HCT116 (cell line): ENCODE measurements around the gene NPLOC4. TPM values are rescaled to one million over a fixed set of nuclear protein-coding genes. Genes with fewer than 3 reads are reported as not detected.

ENCODE experiments used
- ATAC-seq: fragments of 200-7000 bp; cut with Tn5 transposase; 2 replicates; pipeline ENCODE4 v1.9.1; 2020; ENCODE audit warnings: mild to moderate bottlenecking, moderate library complexity
- BruUV-seq: library from RNA; stranded (reverse); fragments of 400-500 nt; replicated peaks from 2 replicates; lab custom pipeline; 2021; lab: Mats Ljungman, UMichigan
- CTCF ChIA-PET: fragments of 300-600 bp; sonication (Branson Sonifier 250); formaldehyde crosslinking; loops from one replicate; lab custom pipeline; 2021; ENCODE audit warnings: antibody characterized with exemption; lab: Charles Lee
- POLR2A ChIA-PET: fragments of 300-600, 350-600 bp; sonication (Branson Sonifier 250); formaldehyde crosslinking; loops from one replicate; lab custom pipeline; 2021; ENCODE audit warnings: antibody characterized with exemption; lab: Charles Lee
- RAD21 ChIA-PET, 2 experiments: fragments of 300-600 bp; sonication (Branson Sonifier 250); formaldehyde crosslinking; loops; one replicate each; lab custom pipeline; 2023; ENCODE audit warnings: low total read pairs in 2 of 2; ENCODE audit not compliant: uncharacterized antibody in 2 of 2, unreplicated experiment in 2 of 2, low non-redundant PET in 1 of 2; lab: Charles Lee
- DNase-seq: peaks from one replicate; pipeline ENCODE4 v3.0.0-alpha.2; 2010; ENCODE audit warnings: low read depth, low spot score
- H2AFZ ChIP-seq: fragments of 200-600 bp; shearing (Covaris generic), sonication (generic); 2 replicates; pipeline ENCODE4 v1.6.1; 2017; ENCODE audit warnings: low read depth, mixed run types, mixed read lengths, antibody characterized with exemption, low read length; ENCODE audit not compliant: poor library complexity, severe bottlenecking
- H3K27ac ChIP-seq: 2 replicates; pipeline ENCODE4 v1.5.1; 2012; ENCODE audit warnings: low read depth, low read length
- H3K27me3 ChIP-seq: fragments of 200-600 bp; sonication (generic); 2 replicates; pipeline ENCODE4 v1.6.1; 2016; ENCODE audit warnings: mixed run types, low read length, mixed read lengths; ENCODE audit not compliant: insufficient read depth
- H3K36me3 ChIP-seq, 2 experiments: fragments of 200-500 bp in 1 of 2; fragments of 200-600 bp in 1 of 2; sonication (Bioruptor generic) in 1 of 2; sonication (generic) in 1 of 2; 2 replicates each; pipeline versions ENCODE4 v1.5.1 to v1.6.1; 2014 to 2016; ENCODE audit warnings: low read length in 2 of 2, inconsistent platforms in 1 of 2, mixed read lengths in 1 of 2, mixed run types in 1 of 2; ENCODE audit not compliant: insufficient read depth in 2 of 2, control insufficient read depth in 1 of 2
- H3K4me1 ChIP-seq, 2 experiments: fragments of 200-600 bp in 1 of 2; sonication (generic) in 1 of 2; 2 replicates each; pipeline versions ENCODE4 v1.5.1 to v1.6.1; 2012 to 2017; ENCODE audit warnings: low read length in 2 of 2, inconsistent platforms in 1 of 2, mild to moderate bottlenecking in 1 of 2, mixed read lengths in 1 of 2, mixed run types in 1 of 2, moderate library complexity in 1 of 2; ENCODE audit not compliant: insufficient read depth in 2 of 2, control insufficient read depth in 1 of 2
- H3K4me2 ChIP-seq: fragments of 200-600 bp; sonication (generic); 2 replicates; pipeline ENCODE4 v1.6.1; 2017; ENCODE audit warnings: mixed run types, low read length, mixed read lengths
- H3K4me3 ChIP-seq, 2 experiments: fragments of 200-600 bp in 1 of 2; sonication (generic) in 1 of 2; replicated peaks in 1 of 2; 2 replicates each; pipeline ENCODE4 v1.5.1; 2011 to 2016; ENCODE audit warnings: low read length in 2 of 2, control low read depth in 1 of 2, low read depth in 1 of 2, mild to moderate bottlenecking in 1 of 2, mixed read lengths in 1 of 2, mixed run types in 1 of 2
- H3K79me2 ChIP-seq: fragments of 200-600 bp; sonication (generic); 2 replicates; pipeline ENCODE4 v1.6.1; 2017; ENCODE audit warnings: mild to moderate bottlenecking, mixed run types, low read length, moderate library complexity, mixed read lengths; ENCODE audit not compliant: insufficient read depth
- H3K9ac ChIP-seq: fragments of 200-600 bp; sonication (generic); 2 replicates; pipeline ENCODE4 v1.6.1; 2016; ENCODE audit warnings: low read length, mixed read lengths
- H3K9me2 ChIP-seq: fragments of 200-600 bp; sonication (generic), shearing (Covaris generic); 2 replicates; pipeline ENCODE4 v1.6.1; 2017; ENCODE audit warnings: mixed run types, mild to moderate bottlenecking, moderate library complexity; ENCODE audit not compliant: insufficient read depth
- H3K9me3 ChIP-seq, 2 experiments: fragments of 200-500 bp in 1 of 2; fragments of 200-600 bp in 1 of 2; sonication (Bioruptor generic) in 1 of 2; sonication (generic) in 1 of 2; 2 replicates each; pipeline ENCODE4 v1.6.1; 2014 to 2017; ENCODE audit warnings: low read length in 2 of 2, mixed read lengths in 2 of 2, inconsistent platforms in 1 of 2, low read depth in 1 of 2, mild to moderate bottlenecking in 1 of 2, mixed run types in 1 of 2, moderate library complexity in 1 of 2; ENCODE audit not compliant: control insufficient read depth in 1 of 2, insufficient read depth in 1 of 2
- H4K20me1 ChIP-seq: fragments of 200-600 bp; sonication (generic), shearing (Covaris generic); 2 replicates; pipeline ENCODE4 v1.6.1; 2017; ENCODE audit warnings: mixed run types, mild to moderate bottlenecking, moderate library complexity; ENCODE audit not compliant: insufficient read depth
- CEBPB ChIP-seq: IDR thresholded peaks from 2 replicates; pipeline ENCODE4 v1.6.1; 2012; ENCODE audit warnings: low read depth
- EZH2 ChIP-seq: fragments of 200-600 bp; sonication (generic); IDR thresholded peaks from 2 replicates; pipeline ENCODE4 v1.6.1; 2017; ENCODE audit warnings: antibody characterized with exemption, mixed run types
- POLR2A ChIP-seq: IDR thresholded peaks from 2 replicates; pipeline ENCODE4 v1.7.0; 2011; ENCODE audit warnings: borderline replicate concordance; ENCODE audit not compliant: insufficient read depth, insufficient read length; ENCODE audit errors: extremely low read depth
- POLR2AphosphoS5 ChIP-seq: IDR thresholded peaks from 2 replicates; pipeline ENCODE4 v1.6.1; 2011; ENCODE audit warnings: mild to moderate bottlenecking, low read depth, low read length, moderate library complexity
- SIN3A ChIP-seq: IDR thresholded peaks from 2 replicates; pipeline ENCODE4 v1.6.1; 2012; ENCODE audit warnings: low read depth
- SP1 ChIP-seq: IDR thresholded peaks from 2 replicates; pipeline ENCODE4 v1.6.1; 2012; ENCODE audit warnings: low read depth
- YY1 ChIP-seq: IDR thresholded peaks from 2 replicates; pipeline ENCODE4 v1.6.1; 2011; ENCODE audit warnings: low read length, low read depth, moderate library complexity, mild to moderate bottlenecking; ENCODE audit not compliant: insufficient replicate concordance; ENCODE audit errors: extremely low read depth
- ZFX ChIP-seq: fragments of 450-650 bp; IDR thresholded peaks from 2 replicates; pipeline ENCODE4 v1.6.1; 2017
- intact Hi-C: fragments of 100-400 bp; cut with micrococcal nuclease; formaldehyde crosslinking; loops from 2 replicates; pipeline ENCODE4 v1.10.0; 2022
- total RNA-seq: library from RNA; stranded (reverse); gene quantifications from one replicate; pipeline ENCODE4 v1.2.1, GENCODE V29; 2021; ENCODE audit not compliant: unreplicated experiment
- TF ChIP-seq, protein P1 (sequence below): IDR thresholded peaks from 2 replicates; pipeline ENCODE4 v1.6.1; 2012

Gene NPLOC4
- total RNA-seq, 1 experiment from 2014 or later, result 137 TPM

DNA sequence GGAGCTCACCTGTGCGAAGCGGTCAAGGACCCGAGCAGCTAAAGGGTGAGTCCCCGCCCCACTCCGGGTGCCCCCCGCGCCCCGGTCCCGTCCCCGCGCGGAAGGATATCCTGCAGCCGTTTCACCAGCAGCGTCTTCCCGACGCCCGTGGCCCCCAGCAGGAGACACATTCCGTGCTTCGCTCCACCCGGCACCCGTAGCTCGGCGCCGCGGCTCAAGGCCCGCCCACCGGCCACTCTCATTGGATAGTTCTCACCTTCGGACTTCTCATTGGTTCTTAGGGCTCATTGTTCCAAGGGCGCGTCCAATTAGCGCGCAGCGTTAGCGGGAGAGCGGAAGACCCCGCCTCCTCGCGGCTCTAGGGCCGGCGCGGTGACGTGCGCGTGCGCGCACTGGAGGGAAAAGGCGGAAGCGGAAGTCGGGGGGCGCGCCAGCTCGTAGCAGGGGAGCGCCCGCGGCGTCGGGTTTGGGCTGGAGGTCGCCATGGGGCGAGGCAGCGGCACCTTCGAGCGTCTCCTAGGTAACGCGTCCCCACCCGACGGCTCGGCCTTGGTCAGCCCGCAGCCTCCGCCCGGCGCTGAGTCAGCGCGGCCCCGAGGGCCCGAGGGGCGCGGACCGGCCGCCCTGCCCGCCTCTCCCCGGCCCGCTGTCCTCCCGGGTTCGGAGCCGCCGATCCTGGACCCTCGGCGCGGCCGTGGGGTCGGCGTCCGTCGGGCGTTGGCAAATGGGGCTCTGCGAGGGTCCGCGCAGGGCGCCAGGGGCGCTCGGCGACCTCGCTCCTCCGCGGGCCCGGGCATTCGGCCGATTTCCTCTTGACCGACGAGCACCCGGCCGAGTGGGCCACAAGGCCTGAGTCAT lies 46.9 kb upstream of the NPLOC4 start, which contains the start of the genes ARL16 and HGS:
Gene ARL16, minus strand, starts transcription at position 214 of the 858 bp plus-strand sequence. Its CDS starts 44 bp downstream, at position 170.
Gene HGS, plus strand, starts transcription at position 428 of the 858 bp plus-strand sequence. Its CDS starts 56 bp downstream, at position 484.
- no TSS peak for BruUV-seq
- Histone ChIP-seq H3K79me2 (peaks cover 73% of the 10 kb centered on the region), H3K36me3 (peaks cover 18 to 40% of the 10 kb centered on the region in 2 experiments), H3K9me3 (no peaks in the 10 kb centered on the region), H3K27ac (peak within 1 kb of the TSS; percentile 92), H4K20me1 (peaks cover 6% of the 10 kb centered on the region; the same call in 1 of the 2 replicates), H3K4me3 (peak within 1 kb of the TSS; percentile 86 to 99), H3K9ac (peak within 1 kb of the TSS; percentile 85), H3K4me2 (peak within 1 kb of the TSS; percentile 100), H3K27me3 (no peaks in the 10 kb centered on the region), H2AFZ (no peak within 1 kb of the TSS), H3K9me2 (no peaks in the 10 kb centered on the region), H3K4me1 (peaks cover 18 to 23% of the 10 kb centered on the region in 2 experiments)
- ATAC-seq, result peak; percentile 95
- peak; percentile 100 for DNase-seq
- intact Hi-C loops, result loop anchor here (1.0 to 2.0 kb wide), 2 partner anchors 17 to 19 kb away; partner anchors contain the start of gene MRPL12
- ChIA-PET CTCF (interaction anchor here (1.2 kb wide), 1 partner anchor 9 kb away, joined by 8 read pairs; no protein-coding TSS in a partner anchor), RAD21 (interaction anchor here (0.7 to 1.2 kb wide), 5 partner anchors 8 to 157 kb away, joined by 4 to 5 read pairs (median 4); partner anchors contain the start of genes CCDC137 (in 1 of the 2), MRPL12 (in 1 of the 2) and OXLD1 (in 1 of the 2)), POLR2A (interaction anchor here (0.6 to 4.4 kb wide), 13 partner anchors 8 to 171 kb away, joined by 3 to 33 read pairs (median 5); partner anchors contain the start of genes ACTG1, CCDC137, MRPL12 and OXLD1)
- TF ChIP-seq SP1 (peak; percentile 99), POLR2A (peak; percentile 66), YY1 (peak; percentile 17), POLR2AphosphoS5 (peak; percentile 82), CEBPB (no peak), SIN3A (peak; percentile 94; the same call in 1 of the 2 replicates), ZFX (peak; percentile 90; the same call in 1 of the 2 replicates), EZH2 (no peak)
- TF ChIP-seq, protein P1, sequence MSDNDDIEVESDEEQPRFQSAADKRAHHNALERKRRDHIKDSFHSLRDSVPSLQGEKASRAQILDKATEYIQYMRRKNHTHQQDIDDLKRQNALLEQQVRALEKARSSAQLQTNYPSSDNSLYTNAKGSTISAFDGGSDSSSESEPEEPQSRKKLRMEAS, result peak; percentile 83
